HepG2 (cell line): ENCODE results near the gene TBATA. TPM values are rescaled to one million over a fixed set of nuclear protein-coding genes. Genes with fewer than 3 reads are reported as not detected.

ENCODE experiments used
- ATF2 ChIP-seq: sonication (generic); formaldehyde crosslinking; IDR thresholded peaks from 2 replicates; pipeline ENCODE4 v1.4.0; 2020; ENCODE audit warnings: missing genetic modification reagents
- ETV5 ChIP-seq: IDR thresholded peaks from 2 replicates; pipeline ENCODE4 v1.6.1; 2018; ENCODE audit warnings: missing biosample characterization, missing genetic modification reagents, inconsistent platforms, borderline replicate concordance
- GABPB1 ChIP-seq: IDR thresholded peaks from 2 replicates; pipeline ENCODE4 v1.6.1; 2016; ENCODE audit warnings: mild to moderate bottlenecking, missing genetic modification reagents, moderate library complexity, missing compliant biosample characterization
- HOXA3 ChIP-seq: sonication (generic); formaldehyde crosslinking; IDR thresholded peaks from 2 replicates; pipeline ENCODE4 v1.5.0; 2020; ENCODE audit warnings: missing genetic modification reagents
- JUNB ChIP-seq: sonication (generic); formaldehyde crosslinking; IDR thresholded peaks from 2 replicates; pipeline ENCODE4 v1.8.0; 2022; ENCODE audit warnings: missing genetic modification reagents, mild to moderate bottlenecking, borderline replicate concordance
- MTA3 ChIP-seq: sonication (generic); formaldehyde crosslinking; IDR thresholded peaks from 2 replicates; pipeline ENCODE4 v1.4.0; 2020; ENCODE audit warnings: missing genetic modification reagents
- MYNN ChIP-seq: sonication (generic); formaldehyde crosslinking; IDR thresholded peaks from 2 replicates; pipeline ENCODE4 v1.4.0; 2020; ENCODE audit warnings: mild to moderate bottlenecking, low read depth, missing genetic modification reagents
- PCBP2 ChIP-seq: fragments of 200-400 bp; formaldehyde crosslinking; optimal IDR thresholded peaks from 2 replicates; pipeline ENCODE3; 2018; ENCODE audit warnings: low read length, low read depth; ENCODE audit not compliant: poor library complexity, severe bottlenecking
- PLRG1 ChIP-seq: fragments of 450-650 bp; conservative IDR thresholded peaks from 2 replicates; pipeline ENCODE4 v1.6.1; 2016
- RBM39 ChIP-seq: fragments of 200-400 bp; formaldehyde crosslinking; IDR thresholded peaks from one replicate; pipeline ENCODE4 v1.6.1; 2018; ENCODE audit warnings: antibody characterized with exemption, mild to moderate bottlenecking, low read depth, low read length; ENCODE audit not compliant: poor library complexity, severe bottlenecking
- SMARCC2 ChIP-seq: fragments of 450-650 bp; IDR thresholded peaks from 2 replicates; pipeline ENCODE4 v1.6.1; 2017; ENCODE audit warnings: antibody characterized with exemption, mild to moderate bottlenecking
- TAF1 ChIP-seq: sonication (generic); formaldehyde crosslinking; IDR thresholded peaks from 2 replicates; pipeline ENCODE4 v1.4.0; 2020; ENCODE audit warnings: missing genetic modification reagents
- TFAP4 ChIP-seq: sonication (generic); IDR thresholded peaks from 2 replicates; pipeline ENCODE4 v1.6.1; 2016; ENCODE audit warnings: low read depth, borderline replicate concordance
- ZBTB25 ChIP-seq: IDR thresholded peaks from 2 replicates; pipeline ENCODE4 v1.6.1; 2018; ENCODE audit warnings: missing genetic modification reagents
- ZBTB34 ChIP-seq: sonication (generic); formaldehyde crosslinking; IDR thresholded peaks from 2 replicates; pipeline ENCODE4 v1.8.0; 2022; ENCODE audit warnings: mild to moderate bottlenecking, missing genetic modification reagents
- ZBTB38 ChIP-seq: sonication (generic); formaldehyde crosslinking; IDR thresholded peaks from 2 replicates; pipeline ENCODE4 v1.5.1; 2020; ENCODE audit warnings: mild to moderate bottlenecking, missing genetic modification reagents
- ZNF124 ChIP-seq: sonication (generic); formaldehyde crosslinking; IDR thresholded peaks from 2 replicates; pipeline ENCODE4 v1.4.0; 2020; ENCODE audit warnings: missing genetic modification reagents
- ZNF160 ChIP-seq: sonication (generic); formaldehyde crosslinking; IDR thresholded peaks from 2 replicates; pipeline ENCODE4 v1.8.0; 2022; ENCODE audit warnings: mild to moderate bottlenecking, inconsistent platforms, missing genetic modification reagents
- ZNF17 ChIP-seq: sonication (generic); formaldehyde crosslinking; IDR thresholded peaks from 2 replicates; pipeline ENCODE4 v1.5.0; 2020; ENCODE audit warnings: mild to moderate bottlenecking, missing genetic modification reagents
- ZNF644 ChIP-seq: IDR thresholded peaks from 2 replicates; pipeline ENCODE4 v1.6.1; 2016; ENCODE audit warnings: low read depth
- ZNF790 ChIP-seq: sonication (generic); formaldehyde crosslinking; IDR thresholded peaks from 2 replicates; pipeline ENCODE4 v1.8.0; 2022; ENCODE audit warnings: missing genetic modification reagents, mild to moderate bottlenecking, borderline replicate concordance
- polyA plus RNA-seq, 8 experiments: library from polyadenylated mRNA; depleted of rRNA in 3 of 8; stranded (reverse) in 7 of 8; unstranded in 1 of 8; fragments of >200 nt; fragmentation: Illumina TruSeq in 4 of 8; extraction: Trizol in 4 of 8; gene quantifications; 2 replicates each; pipeline versions ENCODE4 v1.2.1 to v1.2.3, GENCODE V29; 2011 to 2016; ENCODE audit warnings: low read depth in 4 of 8, missing spikeins in 1 of 8, mixed read lengths in 1 of 8; ENCODE audit not compliant: insufficient read depth in 1 of 8
- total RNA-seq, 5 experiments: library from RNA; depleted of rRNA; stranded (reverse); fragments of >200 nt; fragmentation: Illumina TruSeq; extraction: Trizol; gene quantifications; 2 replicates each; pipeline ENCODE4 v1.2.3, GENCODE V29; 2016; ENCODE audit warnings: low read depth in 1 of 5
- TF ChIP-seq, protein P1 (sequence below): sonication (generic); formaldehyde crosslinking; IDR thresholded peaks from 2 replicates; pipeline ENCODE4 v1.8.1; 2023; ENCODE audit warnings: missing genetic modification reagents, inconsistent platforms, borderline replicate concordance
- TF ChIP-seq, protein P2 (sequence below): sonication (generic); formaldehyde crosslinking; IDR thresholded peaks from 2 replicates; pipeline ENCODE4 v1.5.1; 2020; ENCODE audit warnings: mild to moderate bottlenecking, missing genetic modification reagents, moderate library complexity

Gene TBATA
- total and polyA plus RNA-seq, 2 of the 13 experiments (the other 11 are each of a cell fraction or from before 2014, with no cell fraction given), result not detected

DNA sequence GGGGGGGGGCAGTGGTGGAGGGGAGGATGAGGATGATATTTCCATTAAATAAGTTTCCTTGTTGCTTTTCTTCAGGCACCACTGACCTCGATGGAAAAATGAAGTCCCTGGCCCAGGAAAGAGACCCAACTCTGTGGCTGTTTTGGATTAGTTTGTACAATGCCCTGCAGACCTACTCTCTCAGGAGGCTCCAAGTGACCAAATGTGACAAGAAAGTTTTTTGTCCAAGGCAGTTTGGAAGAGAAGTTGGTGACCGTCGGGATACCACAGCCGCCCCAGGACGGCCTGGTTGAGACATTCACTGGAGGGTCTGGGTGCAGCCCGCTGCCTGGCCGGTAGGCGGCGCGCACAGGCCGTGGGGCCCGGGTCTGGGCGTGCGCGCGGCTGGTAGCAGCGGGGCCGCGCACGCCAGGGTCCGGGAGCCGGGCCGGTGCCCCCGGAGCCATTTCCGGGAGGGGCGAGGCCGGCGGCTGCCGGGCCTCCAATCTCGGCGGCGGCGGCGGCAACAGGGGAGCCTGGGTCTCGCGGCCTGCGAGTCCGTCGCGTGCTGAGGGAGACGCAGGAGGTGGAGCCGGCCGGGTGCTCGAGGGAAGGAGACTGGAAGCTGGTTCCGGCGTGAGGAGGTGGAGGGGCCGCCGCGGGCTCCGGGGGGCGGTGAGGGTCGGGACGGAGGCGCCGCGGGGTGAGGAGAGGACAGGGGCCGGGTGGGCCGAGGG is 30.5 kb upstream of the TBATA start, which contains the start of gene SGPL1 (continued):
- TF ChIP-seq ATF2 (no peak), HOXA3 (CRISPR knock-in tag) (peak; percentile 34; the same call in 1 of the 2 replicates), ZBTB34 (CRISPR knock-in tag) (no peak), ZBTB38 (CRISPR knock-in tag) (no peak), ETV5 (CRISPR knock-in tag) (peak; percentile 70; the same call in 1 of the 2 replicates), MYNN (CRISPR knock-in tag) (no peak), TAF1 (CRISPR knock-in tag) (peak; percentile 69), TFAP4 (no peak), RBM39 (peak; percentile 35), MTA3 (CRISPR knock-in tag) (no peak), ZNF124 (CRISPR knock-in tag) (no peak), ZNF790 (CRISPR knock-in tag) (no peak), SMARCC2 (no peak), ZNF644 (CRISPR knock-in tag) (no peak), GABPB1 (CRISPR knock-in tag) (peak; percentile 87), ZNF17 (CRISPR knock-in tag) (no peak), JUNB (CRISPR knock-in tag) (peak; percentile 25; the same call in 1 of the 2 replicates), ZNF160 (no peak), PCBP2 (no peak), ZBTB25 (CRISPR knock-in tag) (peak; percentile 52; the same call in 1 of the 2 replicates), PLRG1 (no peak)
- TF ChIP-seq, protein P1, sequence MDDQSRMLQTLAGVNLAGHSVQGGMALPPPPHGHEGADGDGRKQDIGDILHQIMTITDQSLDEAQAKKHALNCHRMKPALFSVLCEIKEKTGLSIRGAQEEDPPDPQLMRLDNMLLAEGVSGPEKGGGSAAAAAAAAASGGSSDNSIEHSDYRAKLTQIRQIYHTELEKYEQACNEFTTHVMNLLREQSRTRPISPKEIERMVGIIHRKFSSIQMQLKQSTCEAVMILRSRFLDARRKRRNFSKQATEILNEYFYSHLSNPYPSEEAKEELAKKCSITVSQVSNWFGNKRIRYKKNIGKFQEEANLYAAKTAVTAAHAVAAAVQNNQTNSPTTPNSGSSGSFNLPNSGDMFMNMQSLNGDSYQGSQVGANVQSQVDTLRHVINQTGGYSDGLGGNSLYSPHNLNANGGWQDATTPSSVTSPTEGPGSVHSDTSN, result no peak
- TF ChIP-seq, protein P2, sequence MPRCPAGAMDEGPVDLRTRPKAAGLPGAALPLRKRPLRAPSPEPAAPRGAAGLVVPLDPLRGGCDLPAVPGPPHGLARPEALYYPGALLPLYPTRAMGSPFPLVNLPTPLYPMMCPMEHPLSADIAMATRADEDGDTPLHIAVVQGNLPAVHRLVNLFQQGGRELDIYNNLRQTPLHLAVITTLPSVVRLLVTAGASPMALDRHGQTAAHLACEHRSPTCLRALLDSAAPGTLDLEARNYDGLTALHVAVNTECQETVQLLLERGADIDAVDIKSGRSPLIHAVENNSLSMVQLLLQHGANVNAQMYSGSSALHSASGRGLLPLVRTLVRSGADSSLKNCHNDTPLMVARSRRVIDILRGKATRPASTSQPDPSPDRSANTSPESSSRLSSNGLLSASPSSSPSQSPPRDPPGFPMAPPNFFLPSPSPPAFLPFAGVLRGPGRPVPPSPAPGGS (CRISPR knock-in tag), result peak; percentile 63; the same call in 1 of the 2 replicates
